Suppressor macrophage treated with lipopolysaccharide for 1 hour (primary cell): ENCODE measurements around the gene BMERB1.
A peak's percentile ranks its signal among the peaks of the same experiment; 100 is the strongest.

Experiments used
- DNase-seq, 3 donors: peaks; one replicate each; pipeline ENCODE4 v3.0.0-alpha.2; 2020 to 2022

BMERB1 gene

GRCh38 chr16:15502041-15502725 is 67.8 kb downstream of the BMERB1 start:
- DNase-seq = peak; percentile 70 to 74 (median 71)

- no peak for DNase-seq
Measured at GRCh38 chr16:15506441-15506840, 72.1 kb downstream of the BMERB1 start.

- DNase-seq = peak in 1 of 3 donors; percentile 20
Measured at GRCh38 chr16:15507301-15507958, 73.0 kb downstream of the BMERB1 start.

- no peak for DNase-seq
Measured at GRCh38 chr16:15507959-15508627, 73.7 kb downstream of the BMERB1 start.

- DNase-seq = no peak
Measured at GRCh38 chr16:15509051-15509592, 74.7 kb downstream of the BMERB1 start.

GRCh38 chr16:15509593-15510535 is 75.5 kb downstream of the BMERB1 start:
- no peak for DNase-seq

- no peak for DNase-seq
Measured at GRCh38 chr16:15510992-15511391, 76.6 kb downstream of the BMERB1 start.

GRCh38 chr16:15511759-15512487 is 77.5 kb downstream of the BMERB1 start:
- DNase-seq = no peak

GRCh38 chr16:15513156-15513555 is 78.8 kb downstream of the BMERB1 start:
- peak in 1 of 3 donors; percentile 23 for DNase-seq

- DNase-seq = no peak
Measured at GRCh38 chr16:15515992-15516391, 81.6 kb downstream of the BMERB1 start.

GRCh38 chr16:15516609-15517008 is 82.2 kb downstream of the BMERB1 start:
- no peak for DNase-seq

GRCh38 chr16:15517743-15518377 is 83.5 kb downstream of the BMERB1 start:
- DNase-seq = no peak

GRCh38 chr16:15518381-15519351 is 84.3 kb downstream of the BMERB1 start:
- DNase-seq = no peak

GRCh38 chr16:15519790-15520189 is 85.4 kb downstream of the BMERB1 start:
- peak in 1 of 3 donors; percentile 24 for DNase-seq

- no peak for DNase-seq
Measured at GRCh38 chr16:15521390-15521757, 87.0 kb downstream of the BMERB1 start.

GRCh38 chr16:15521758-15522509 is 87.5 kb downstream of the BMERB1 start:
- DNase-seq = no peak

GRCh38 chr16:15523092-15523541 is 88.7 kb downstream of the BMERB1 start:
- DNase-seq = peak; percentile 70 to 79 (median 78)

- no peak for DNase-seq
Measured at GRCh38 chr16:15523939-15524338, 89.6 kb downstream of the BMERB1 start.

- no peak for DNase-seq
Measured at GRCh38 chr16:15524966-15525365, 90.6 kb downstream of the BMERB1 start.
